Measurements from ENCODE around the gene GLRA2.

Gene GLRA2

GRCh38 chrX:14533867-14534266 lies 4.5 kb downstream of the GLRA2 start:
- TF ChIP-seq, protein P1, sequence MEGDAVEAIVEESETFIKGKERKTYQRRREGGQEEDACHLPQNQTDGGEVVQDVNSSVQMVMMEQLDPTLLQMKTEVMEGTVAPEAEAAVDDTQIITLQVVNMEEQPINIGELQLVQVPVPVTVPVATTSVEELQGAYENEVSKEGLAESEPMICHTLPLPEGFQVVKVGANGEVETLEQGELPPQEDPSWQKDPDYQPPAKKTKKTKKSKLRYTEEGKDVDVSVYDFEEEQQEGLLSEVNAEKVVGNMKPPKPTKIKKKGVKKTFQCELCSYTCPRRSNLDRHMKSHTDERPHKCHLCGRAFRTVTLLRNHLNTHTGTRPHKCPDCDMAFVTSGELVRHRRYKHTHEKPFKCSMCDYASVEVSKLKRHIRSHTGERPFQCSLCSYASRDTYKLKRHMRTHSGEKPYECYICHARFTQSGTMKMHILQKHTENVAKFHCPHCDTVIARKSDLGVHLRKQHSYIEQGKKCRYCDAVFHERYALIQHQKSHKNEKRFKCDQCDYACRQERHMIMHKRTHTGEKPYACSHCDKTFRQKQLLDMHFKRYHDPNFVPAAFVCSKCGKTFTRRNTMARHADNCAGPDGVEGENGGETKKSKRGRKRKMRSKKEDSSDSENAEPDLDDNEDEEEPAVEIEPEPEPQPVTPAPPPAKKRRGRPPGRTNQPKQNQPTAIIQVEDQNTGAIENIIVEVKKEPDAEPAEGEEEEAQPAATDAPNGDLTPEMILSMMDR (IDR thresholded peaks at IDR 0.05; ENCODE audit: low read depth, low read length, missing control alignments), result no peak
- no peak overlapping the region for H3K4me3 ChIP-seq (ENCODE audit: low read depth, low read length)
- DNase-seq (ENCODE audit: low read depth), result no peak

GRCh38 chrX:14546190-14546589 lies 16.9 kb downstream of the GLRA2 start:
- TF ChIP-seq, protein P1 (IDR thresholded peaks at IDR 0.05; ENCODE audit: low read depth, low read length, missing control alignments), result no peak
- H3K4me3 ChIP-seq (ENCODE audit: low read depth, low read length), result no peak overlapping the region
- no peak for DNase-seq (ENCODE audit: low read depth)

GRCh38 chrX:14554131-14554715 lies 24.9 kb downstream of the GLRA2 start:
- TF ChIP-seq, protein P1 (IDR thresholded peaks at IDR 0.05; ENCODE audit: low read depth, low read length, missing control alignments), result no peak
- no peak for DNase-seq (ENCODE audit: low read depth)
- no peak overlapping the region for H3K4me3 ChIP-seq (ENCODE audit: low read depth, low read length)

- no peak for DNase-seq (ENCODE audit: low read depth)
- TF ChIP-seq, protein P1 (IDR thresholded peaks at IDR 0.05; ENCODE audit: low read depth, low read length, missing control alignments), result no peak
- H3K4me3 ChIP-seq (ENCODE audit: low read depth, low read length), result no peak overlapping the region
Measured at GRCh38 chrX:14564058-14564457, 34.7 kb downstream of the GLRA2 start.

DNA sequence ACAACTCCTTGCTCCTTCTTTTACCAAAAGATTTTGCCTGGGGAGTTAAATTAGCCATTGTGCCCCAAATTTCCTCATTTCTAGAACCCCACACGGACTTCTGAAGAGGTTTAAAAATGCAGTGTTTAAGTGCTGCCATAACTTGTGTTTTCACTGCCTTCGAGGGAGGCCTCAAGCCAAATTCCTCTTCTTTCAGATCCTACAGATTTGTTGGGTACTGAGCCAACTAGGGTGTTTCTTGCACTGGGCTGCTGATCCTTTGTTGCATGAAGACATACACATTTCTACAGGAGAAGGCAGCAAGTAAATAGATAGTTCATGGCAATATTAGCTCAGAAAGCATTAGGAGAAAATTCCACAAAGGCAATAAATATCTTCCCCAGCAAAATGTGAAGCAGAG lies 43.8 kb downstream of the GLRA2 start:
- TF ChIP-seq, protein P1 (IDR thresholded peaks at IDR 0.05; ENCODE audit: low read depth, low read length, missing control alignments), result no peak
- DNase-seq (ENCODE audit: low read depth), result no peak
- H3K4me3 ChIP-seq (ENCODE audit: low read depth, low read length), result no peak overlapping the region

GRCh38 chrX:14581081-14581480 lies 51.7 kb downstream of the GLRA2 start:
- no peak for DNase-seq (ENCODE audit: low read depth)
- TF ChIP-seq, protein P1 (IDR thresholded peaks at IDR 0.05; ENCODE audit: low read depth, low read length, missing control alignments), result no peak
- H3K4me3 ChIP-seq (ENCODE audit: low read depth, low read length), result no peak overlapping the region

DNA sequence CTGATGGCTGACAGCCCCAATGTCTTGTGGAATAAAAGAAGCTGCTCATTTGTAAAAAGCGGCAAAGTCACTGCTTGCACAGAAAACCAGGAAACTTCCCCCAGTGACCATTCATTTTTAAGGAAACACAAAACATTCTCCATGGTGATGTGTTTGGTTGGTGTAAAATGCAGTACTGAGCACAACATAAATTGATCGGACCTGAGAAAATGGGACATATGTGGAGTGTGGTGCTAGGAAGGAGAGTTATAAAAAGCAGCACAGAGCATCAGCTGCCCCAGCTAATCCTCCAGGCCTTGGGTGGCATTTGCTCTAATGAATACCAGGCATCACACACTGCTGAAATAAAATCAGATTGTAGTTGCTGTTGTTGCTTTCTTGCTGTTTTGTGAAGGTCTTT lies 55.2 kb downstream of the GLRA2 start:
- TF ChIP-seq, protein P1 (IDR thresholded peaks at IDR 0.05; ENCODE audit: low read depth, low read length, missing control alignments), result no peak
- H3K4me3 ChIP-seq (ENCODE audit: low read depth, low read length), result no peak overlapping the region
- DNase-seq (ENCODE audit: low read depth), result no peak
